ENCODE data around the gene TRIM54. TPM values are rescaled to one million over a fixed set of nuclear protein-coding genes. Genes with fewer than 3 reads are reported as not detected.

The TRIM54 gene
- total and polyA plus RNA-seq, 2 of the 8 experiments (the other 6 are each of a cell fraction or from before 2014, with no cell fraction given), result 3.9 to 5.8 TPM

DNA sequence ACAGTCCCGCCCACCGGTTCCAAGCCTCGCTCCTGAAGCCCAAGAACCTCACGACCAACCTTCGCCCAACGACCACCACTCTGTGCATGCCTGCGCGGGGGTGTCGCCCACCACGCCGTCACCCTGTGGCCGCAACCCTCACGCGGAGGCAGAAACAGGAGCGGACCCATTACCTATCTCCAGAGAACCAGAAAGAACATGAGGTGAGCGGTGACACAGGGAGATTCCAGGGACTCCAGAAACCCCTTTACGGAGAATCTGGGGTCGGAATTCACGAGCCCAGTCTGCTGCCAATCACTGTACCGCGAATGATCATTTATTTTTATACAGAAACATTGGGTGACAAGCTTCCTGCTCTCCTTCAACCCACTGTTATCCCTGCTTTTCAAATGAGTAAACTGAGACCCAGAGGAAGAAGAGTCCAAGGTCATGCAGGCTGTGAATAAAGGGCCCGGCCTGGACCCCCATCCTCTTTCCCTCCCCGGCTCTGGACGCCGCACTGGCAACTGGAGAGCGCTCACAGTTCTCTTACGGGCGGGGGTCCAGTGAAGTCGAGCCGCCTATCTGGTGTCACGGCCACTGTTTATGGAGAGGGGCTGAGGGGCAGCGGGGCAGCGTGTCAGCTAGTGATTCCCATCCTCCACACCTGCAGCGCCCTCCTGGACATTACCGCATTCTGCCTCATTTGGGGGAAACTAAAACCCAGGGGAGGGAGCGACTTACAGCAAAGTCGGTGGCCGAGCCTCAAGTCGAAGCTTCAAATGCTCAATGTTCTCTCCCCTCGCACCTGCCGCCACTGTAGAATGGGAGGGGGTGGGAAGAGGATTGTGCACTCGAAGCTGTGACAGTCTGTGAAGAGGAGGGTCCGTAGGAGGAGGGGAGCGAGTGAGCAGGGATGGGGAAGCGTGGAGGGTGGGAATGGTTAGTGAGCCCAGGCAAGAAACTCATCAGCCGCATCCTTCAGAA is 18.7 kb upstream of the TRIM54 start:
- H2BK20ac ChIP-seq (ENCODE audit: low read length), result no peak overlapping the region
- no peak overlapping the region for H3K9ac ChIP-seq (replicated peaks in 1 of 4; ENCODE audit: extremely low read depth in 1 of 4, low read depth in 3 of 4, low read length in 3 of 4)
- no peaks in the 10 kb centered on the region for H3K79me1 ChIP-seq (ENCODE audit: low read depth, low read length)
- no peaks in the 10 kb centered on the region for H3K9me3 ChIP-seq (ENCODE audit: insufficient read depth in 2 of 2, low read depth in 1 of 2, low read length in 1 of 2)
- H2BK5ac ChIP-seq (ENCODE audit: low read depth, low read length), result no peak overlapping the region; the same call in 1 of the 2 replicates
- H2AFZ ChIP-seq (ENCODE audit: low read length), result peak overlapping the region; percentile 56; the same call in 1 of the 2 replicates
- peak overlapping the region; percentile 88 to 99 for H3K4me2 ChIP-seq (ENCODE audit: insufficient read depth in 1 of 2, low read depth in 2 of 2, low read length in 2 of 2)
- DNase-seq (ENCODE audit: low read depth in 1 of 2, low spot score in 2 of 2) (peak in 1 of 2 experiments; percentile 71), FAIRE-seq (no peak)
- H3K18ac ChIP-seq (ENCODE audit: extremely low read depth, low read length), result peak overlapping the region; percentile 78
- H3K4ac ChIP-seq (replicated peaks; ENCODE audit: insufficient read length, low read depth, low read length), result peak overlapping the region; percentile 70
- no peak overlapping the region for H3K23ac ChIP-seq (ENCODE audit: insufficient read length)
- H4K8ac ChIP-seq (ENCODE audit: extremely low read depth, insufficient read depth, low read length), result no peak overlapping the region; the same call in none of the 2 replicates
- H4K5ac ChIP-seq (ENCODE audit: insufficient read length, low read depth, low read length), result peak overlapping the region; percentile 44
- H2BK12ac ChIP-seq (ENCODE audit: low read depth, low read length), result peak overlapping the region; percentile 68; the same call in 1 of the 2 replicates
- no peak overlapping the region for H3K14ac ChIP-seq (ENCODE audit: insufficient read length)
- H3K27me3 ChIP-seq (replicated peaks in 1 of 4; ENCODE audit: control insufficient read depth in 3 of 4, extremely low read depth in 1 of 4, insufficient read depth in 3 of 4, low read length in 3 of 4), result peaks cover 39 to 73% (median 61%) of the 10 kb centered on the region in 4 experiments
- peaks cover 3 to 19% (median 14%) of the 10 kb centered on the region in 4 experiments for H3K4me1 ChIP-seq (replicated peaks in 1 of 4; ENCODE audit: control insufficient read depth in 3 of 4, insufficient read depth in 4 of 4, low read length in 3 of 4)
- H3K4me3 ChIP-seq (ENCODE audit: extremely low read depth in 1 of 4, insufficient read depth in 2 of 4, low read depth in 3 of 4, low read length in 4 of 4), result peak overlapping the region; percentile 60 to 85 (median 63)
- H2BK120ac ChIP-seq (replicated peaks; ENCODE audit: low read depth, low read length), result no peak overlapping the region
- H3K56ac ChIP-seq (replicated peaks; ENCODE audit: insufficient read length, low read depth, low read length), result no peak overlapping the region
- CTCF ChIA-PET (ENCODE audit: partially characterized antibody), result interaction anchor here (0.7 to 14.1 kb wide), 17 partner anchors 10 to 184 kb away, joined by 3 to 288 read pairs (median 6); partner anchors contain the start of genes DNAJC5G, EIF2B4, PREB and SNX17
- H3K36me3 ChIP-seq (ENCODE audit: control insufficient read depth in 2 of 4, insufficient read depth in 4 of 4, low read length in 3 of 4), result no peaks in the 10 kb centered on the region
- WGBS, 2 experiments (ENCODE audit: extremely low coverage in 1 of 2, insufficient coverage in 1 of 2, insufficient read length in 1 of 2, insufficient replicate concordance in 2 of 2, low coverage in 1 of 2, low lambda C conversion rate in 2 of 2, missing lambda C conversion rate in 1 of 2), result 3% methylated on average over 46 of the region's 46 CpGs; no CpG with 5 or more reads in 1 of the 2 experiments
- no peak overlapping the region for H3K27ac ChIP-seq (ENCODE audit: low read depth, low read length)
- peaks cover 0 to 8% of the 10 kb centered on the region in 2 experiments for H4K20me1 ChIP-seq (replicated peaks in 1 of 2; ENCODE audit: control insufficient read depth in 1 of 2, insufficient read depth in 2 of 2, low read length in 2 of 2)
- peak overlapping the region; percentile 75; the same call in 1 of the 2 replicates for H2BK15ac ChIP-seq (ENCODE audit: low read length)
- H2AK5ac ChIP-seq (ENCODE audit: low read depth, low read length), result no peak overlapping the region
- peak overlapping the region; percentile 14 for H4K91ac ChIP-seq (replicated peaks; ENCODE audit: insufficient read length, low read length)
- peaks cover 19% of the 10 kb centered on the region; the same call in 1 of the 2 replicates for H3K23me2 ChIP-seq (ENCODE audit: low read depth, low read length)
- POLR2A ChIA-PET (ENCODE audit: partially characterized antibody), result interaction anchor here (0.9 to 8.2 kb wide), 10 partner anchors 8 to 52 kb away, joined by 3 to 71 read pairs (median 5); partner anchors contain the start of genes ATRAID, CAD, DNAJC5G and SLC5A6
- H3K79me2 ChIP-seq (ENCODE audit: control insufficient read depth in 1 of 2, insufficient read depth in 2 of 2, low read length in 2 of 2), result peaks cover 0 to 2% of the 10 kb centered on the region in 2 experiments; a peak in 1 of 4 replicates
- TF ChIP-seq, protein P1, sequence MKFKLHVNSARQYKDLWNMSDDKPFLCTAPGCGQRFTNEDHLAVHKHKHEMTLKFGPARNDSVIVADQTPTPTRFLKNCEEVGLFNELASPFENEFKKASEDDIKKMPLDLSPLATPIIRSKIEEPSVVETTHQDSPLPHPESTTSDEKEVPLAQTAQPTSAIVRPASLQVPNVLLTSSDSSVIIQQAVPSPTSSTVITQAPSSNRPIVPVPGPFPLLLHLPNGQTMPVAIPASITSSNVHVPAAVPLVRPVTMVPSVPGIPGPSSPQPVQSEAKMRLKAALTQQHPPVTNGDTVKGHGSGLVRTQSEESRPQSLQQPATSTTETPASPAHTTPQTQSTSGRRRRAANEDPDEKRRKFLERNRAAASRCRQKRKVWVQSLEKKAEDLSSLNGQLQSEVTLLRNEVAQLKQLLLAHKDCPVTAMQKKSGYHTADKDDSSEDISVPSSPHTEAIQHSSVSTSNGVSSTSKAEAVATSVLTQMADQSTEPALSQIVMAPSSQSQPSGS (IDR thresholded peaks at IDR 0.05; ENCODE audit: low read length), result no peak
- TF ChIP-seq CEBPB (IDR thresholded peaks at IDR 0.05; ENCODE audit: low read depth, low read length) (no peak), SUZ12 (IDR thresholded peaks at IDR 0.05; ENCODE audit: low read length) (peak; percentile 89), EGR1 (IDR thresholded peaks at IDR 0.05; ENCODE audit: borderline replicate concordance, low read depth, low read length) (no peak), SIN3A (conservative IDR thresholded peaks at IDR 0.05 in 1 of 2, IDR thresholded peaks at IDR 0.05 in 1 of 2; ENCODE audit: low read depth in 1 of 2, low read length in 2 of 2) (peak in 1 of 2 experiments; percentile 59; a peak in 1 of 4 replicates), EZH2 (IDR thresholded peaks at IDR 0.05; ENCODE audit: low read depth, low read length, severe bottlenecking) (peak; percentile 88), TAF7 (optimal IDR thresholded peaks at IDR 0.05; ENCODE audit: borderline replicate concordance, low read depth, low read length) (no peak)

Data from H1 (cell line).